SIG-M5 (cell line): ENCODE data around the gene CBL.
A peak's percentile ranks its signal among the peaks of the same experiment; 100 is the strongest.

Experiments used
- DNase-seq: peaks from one replicate; lab custom pipeline; 2025; lab: John Stamatoyannopoulos, UW

CBL gene

GRCh38 chr11:119334174-119334930, 128.2 kb downstream of the CBL start, which contains the start of gene RNF26:
RNF26 (plus strand) TSS chr11:119334527; CDS start chr11:119335123, 596 bp downstream.
- peak; percentile 88 for DNase-seq

DNA sequence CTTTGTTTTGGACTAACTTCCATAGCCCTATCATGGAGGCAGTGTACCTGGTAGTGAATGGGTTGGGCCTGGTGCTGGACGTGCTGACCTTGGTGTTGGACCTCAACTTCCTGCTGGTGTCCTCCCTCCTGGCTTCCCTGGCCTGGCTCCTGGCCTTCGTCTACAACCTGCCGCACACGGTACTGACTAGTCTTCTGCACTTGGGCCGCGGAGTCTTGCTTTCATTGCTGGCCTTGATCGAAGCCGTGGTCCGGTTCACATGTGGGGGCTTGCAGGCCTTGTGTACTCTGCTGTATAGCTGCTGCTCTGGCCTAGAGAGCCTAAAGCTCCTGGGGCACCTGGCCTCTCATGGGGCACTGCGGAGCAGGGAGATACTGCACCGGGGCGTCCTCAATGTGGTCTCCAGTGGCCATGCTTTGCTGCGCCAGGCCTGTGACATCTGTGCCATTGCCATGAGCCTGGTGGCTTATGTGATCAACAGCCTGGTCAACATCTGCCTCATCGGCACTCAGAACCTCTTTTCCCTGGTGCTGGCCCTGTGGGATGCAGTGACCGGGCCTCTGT, 129.0 kb downstream of the CBL start:
- no peak for DNase-seq

GRCh38 chr11:119335655-119336543, 129.8 kb downstream of the CBL start:
- no peak for DNase-seq

DNA sequence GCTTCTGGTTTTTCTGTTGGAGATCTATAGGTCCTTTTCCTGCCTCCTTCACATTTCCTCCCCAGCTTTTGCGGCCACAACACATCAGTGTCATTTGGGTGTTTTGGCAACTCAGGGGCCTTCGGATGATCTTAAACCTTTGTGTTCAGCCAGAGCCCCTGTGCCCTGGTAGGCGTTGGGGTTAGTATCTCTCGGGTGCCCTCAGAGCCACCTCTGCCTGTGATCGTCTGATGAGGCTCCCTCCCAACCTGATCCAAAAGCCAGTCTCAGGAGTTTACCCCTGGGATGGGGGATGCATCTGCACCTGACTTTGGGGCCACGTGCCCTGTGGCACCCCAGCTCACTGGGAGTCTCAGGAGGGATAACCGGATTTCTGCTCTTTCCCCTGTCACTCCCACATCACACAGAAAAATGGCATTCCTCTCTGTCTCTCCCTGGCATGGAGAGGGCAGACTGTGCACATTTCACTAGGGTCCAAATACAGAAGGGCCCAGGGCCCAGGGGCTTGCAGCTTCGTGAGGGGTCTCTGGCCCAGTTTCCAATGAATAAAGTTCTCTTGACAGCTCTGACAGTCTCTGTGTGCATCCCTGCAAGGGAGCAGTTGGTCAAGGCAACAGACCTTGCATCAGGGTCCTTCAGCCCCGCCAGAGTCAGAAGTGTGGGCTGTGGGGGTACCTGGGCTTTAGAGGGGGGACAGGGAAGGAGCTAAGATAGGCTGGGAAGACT, 130.8 kb downstream of the CBL start:
- DNase-seq, result no peak

- no peak for DNase-seq
These were observed 131.6 kb downstream of the CBL start for GRCh38 chr11:119337581-119338317.

- no peak for DNase-seq
These were observed 132.3 kb downstream of the CBL start for GRCh38 chr11:119338318-119338890.

- no peak for DNase-seq
These were observed 132.9 kb downstream of the CBL start for GRCh38 chr11:119338965-119339588.

DNA sequence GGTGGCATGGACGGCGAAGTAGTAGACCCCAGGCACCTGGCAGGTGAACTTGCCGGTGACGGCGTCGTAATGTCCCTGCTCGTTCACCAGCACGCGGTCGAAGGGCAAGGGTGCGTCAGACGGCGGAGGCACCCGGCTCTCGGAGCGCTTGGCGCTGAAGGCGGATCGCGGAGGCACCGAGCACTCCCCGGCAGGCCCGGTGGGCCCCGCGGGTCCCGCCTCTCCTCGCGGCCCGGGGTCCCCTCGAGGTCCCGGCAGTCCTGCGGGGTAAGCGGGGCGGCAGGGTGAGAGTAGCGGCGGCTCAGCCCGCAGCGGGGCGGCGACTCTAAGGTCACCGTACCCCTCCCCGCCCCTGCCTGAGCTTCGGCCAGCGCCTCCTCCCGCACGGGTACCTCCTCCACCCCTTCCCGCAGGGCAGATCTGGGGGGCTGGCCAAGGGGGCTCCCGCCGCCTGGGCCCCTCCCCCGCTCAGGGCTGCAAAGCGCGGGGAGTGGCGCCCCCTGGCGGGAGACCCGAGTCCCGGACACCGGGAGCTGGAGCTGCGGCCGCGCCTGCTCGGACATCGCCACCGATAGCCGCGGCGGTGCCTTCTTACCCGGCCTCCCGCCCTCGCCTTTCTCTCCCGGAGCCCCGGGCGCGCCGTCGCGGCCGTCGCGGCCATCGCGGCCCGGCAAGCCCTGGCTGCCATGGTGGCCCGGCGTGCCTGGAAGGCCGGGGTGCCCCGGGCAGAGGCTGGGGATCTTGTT, 133.6 kb downstream of the CBL start:
- no peak for DNase-seq

GRCh38 chr11:119340335-119341221, 134.4 kb downstream of the CBL start, which contains the start of gene C1QTNF5:
C1QTNF5 (minus strand) TSS chr11:119340883; CDS start chr11:119340397, 486 bp downstream.
- no peak for DNase-seq

- no peak for DNase-seq
These were observed 135.3 kb downstream of the CBL start for GRCh38 chr11:119341222-119342022.

DNA sequence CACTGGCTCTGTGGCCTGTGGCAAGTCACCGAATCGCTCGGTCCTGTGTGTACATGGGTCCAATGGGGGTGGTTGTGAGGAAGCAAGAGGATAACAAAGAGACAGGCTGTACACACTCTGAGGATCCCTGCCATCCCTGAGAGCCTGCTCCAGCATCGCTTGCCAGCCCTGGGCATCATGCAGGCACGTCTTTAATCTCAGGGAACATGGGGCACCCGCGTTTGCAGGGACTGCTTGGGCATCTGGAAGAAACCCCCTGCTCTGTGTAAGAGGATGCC, 135.8 kb downstream of the CBL start:
- DNase-seq, result no peak

- DNase-seq, result no peak
These were observed 136.4 kb downstream of the CBL start for GRCh38 chr11:119342362-119343130.

DNA sequence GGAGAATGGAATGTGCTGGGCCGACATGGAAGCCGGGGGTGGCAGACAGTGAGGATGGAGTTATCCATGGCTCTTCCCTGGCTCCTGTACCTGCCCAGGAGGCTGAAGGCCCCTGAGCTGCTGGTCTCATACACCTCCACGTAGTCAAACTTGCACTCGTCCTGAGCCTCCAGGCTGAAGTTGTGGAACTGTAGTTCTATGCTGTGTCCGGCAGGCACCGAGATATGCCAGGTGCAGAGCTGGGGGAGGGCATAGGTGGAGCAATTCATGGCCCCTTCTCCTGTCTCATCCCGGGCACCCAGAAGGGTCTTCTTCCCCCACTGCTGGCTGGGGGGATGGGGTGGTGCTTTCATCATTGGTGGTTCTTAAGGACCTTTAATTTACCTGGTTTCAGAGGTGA, 137.6 kb downstream of the CBL start:
- no peak for DNase-seq

DNA sequence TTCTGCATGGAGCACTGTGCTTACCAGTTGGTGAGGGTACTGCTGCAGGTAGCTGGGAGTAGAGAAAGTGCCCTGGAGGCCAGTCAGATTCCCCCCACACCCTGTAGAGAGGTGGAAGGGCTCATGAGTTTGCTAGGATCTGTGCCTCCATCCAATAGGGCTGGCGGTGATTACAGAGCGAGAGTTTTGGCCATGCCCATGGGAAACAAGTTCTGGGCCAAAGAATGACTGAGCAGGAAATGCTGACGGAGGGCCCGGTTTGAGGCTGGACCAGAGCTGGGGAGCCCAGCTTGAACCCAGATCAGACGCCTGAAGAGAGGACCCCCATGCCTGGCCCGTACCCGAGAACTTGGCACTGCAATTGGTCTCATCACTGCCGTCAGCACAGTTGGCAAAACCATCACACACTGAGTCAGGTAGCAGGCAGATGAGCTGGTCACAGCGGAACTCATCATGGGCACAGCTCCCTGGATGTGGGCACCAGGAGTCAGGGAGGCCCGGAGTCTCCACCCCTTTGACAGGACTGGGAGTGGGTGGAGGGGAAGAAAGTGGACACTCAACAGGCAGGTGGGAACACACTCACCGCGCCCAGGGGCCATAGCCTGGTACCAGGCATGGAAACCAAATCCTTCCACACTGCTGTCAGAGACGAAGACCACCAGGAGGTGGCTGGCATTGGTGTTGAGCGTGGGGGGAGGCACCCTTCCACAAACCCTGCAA, 138.3 kb downstream of the CBL start:
- DNase-seq, result no peak

GRCh38 chr11:119345685-119346084, 139.5 kb downstream of the CBL start:
- no peak for DNase-seq

DNA sequence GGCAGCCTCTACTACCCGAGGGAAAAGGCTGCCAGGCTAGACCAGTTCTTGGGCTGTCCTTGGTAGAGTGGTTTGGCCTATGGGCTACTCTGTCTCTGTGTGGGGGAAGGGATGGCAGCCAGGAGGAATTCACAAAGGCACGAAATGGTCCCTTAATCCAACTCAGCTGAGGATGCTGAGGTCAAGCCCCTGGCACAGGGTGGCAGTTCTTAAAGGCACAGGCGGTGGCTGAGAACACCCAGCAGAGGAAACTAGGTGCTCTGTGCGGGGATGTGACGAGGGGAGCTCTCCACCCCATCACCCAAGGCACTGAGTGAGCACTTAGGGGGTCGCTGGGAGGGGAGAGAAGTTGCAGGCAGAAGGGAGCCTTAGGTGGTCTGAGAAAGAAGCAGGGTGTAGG, 140.5 kb downstream of the CBL start, which contains the start of gene MFRP:
Gene MFRP, minus strand, starts transcription at position 101 of the 400 bp plus-strand sequence. CDS start 192 bp downstream, outside the sequence.
- no peak for DNase-seq
